Skin of body (tissue), 2 donors: ENCODE data around the gene LEP. TPM values are rescaled to one million over a fixed set of nuclear protein-coding genes. Genes with fewer than 3 reads are reported as not detected.
"Not testable (repeated sequence)": the region's sequence is repeated elsewhere in the genome, so short reads cannot be mapped to it uniquely, and the experiment has no call there.

Experiments
- DNase-seq: peaks from one replicate; lab custom pipeline; 2025; lab: John Stamatoyannopoulos, UW
- total RNA-seq: library from RNA; depleted of rRNA; stranded (reverse); fragments of >200 nt; gene quantifications from one replicate; pipeline ENCODE4 v1.2.3, GENCODE V29; 2014

LEP gene
- total RNA-seq, 1 donor from 2014 or later, result 0.59 TPM

DNA sequence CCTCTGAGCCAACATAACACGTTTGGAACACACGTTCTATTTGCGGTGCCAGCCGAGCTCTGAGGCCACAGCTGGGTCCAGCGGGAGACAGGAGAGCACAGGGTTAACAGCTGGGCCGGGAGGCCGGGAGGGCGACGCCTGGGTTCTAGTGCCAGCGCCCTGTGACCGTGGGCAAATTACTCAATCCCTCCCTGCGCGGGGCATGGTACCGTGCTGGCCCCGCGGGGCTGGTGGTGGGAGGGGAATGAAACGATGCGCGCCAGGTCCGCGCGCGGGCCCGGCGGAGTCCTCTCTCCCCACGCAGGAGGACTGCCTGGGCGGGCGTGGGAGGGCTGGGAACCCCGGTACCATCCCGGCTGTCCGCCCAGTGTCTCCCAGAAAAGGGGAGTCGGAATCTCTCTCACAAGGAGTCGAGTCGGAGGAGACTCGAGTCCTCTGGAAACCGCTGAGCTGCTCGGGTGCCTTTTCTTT, 30.4 kb downstream of the LEP start:
- no peak for DNase-seq

DNA sequence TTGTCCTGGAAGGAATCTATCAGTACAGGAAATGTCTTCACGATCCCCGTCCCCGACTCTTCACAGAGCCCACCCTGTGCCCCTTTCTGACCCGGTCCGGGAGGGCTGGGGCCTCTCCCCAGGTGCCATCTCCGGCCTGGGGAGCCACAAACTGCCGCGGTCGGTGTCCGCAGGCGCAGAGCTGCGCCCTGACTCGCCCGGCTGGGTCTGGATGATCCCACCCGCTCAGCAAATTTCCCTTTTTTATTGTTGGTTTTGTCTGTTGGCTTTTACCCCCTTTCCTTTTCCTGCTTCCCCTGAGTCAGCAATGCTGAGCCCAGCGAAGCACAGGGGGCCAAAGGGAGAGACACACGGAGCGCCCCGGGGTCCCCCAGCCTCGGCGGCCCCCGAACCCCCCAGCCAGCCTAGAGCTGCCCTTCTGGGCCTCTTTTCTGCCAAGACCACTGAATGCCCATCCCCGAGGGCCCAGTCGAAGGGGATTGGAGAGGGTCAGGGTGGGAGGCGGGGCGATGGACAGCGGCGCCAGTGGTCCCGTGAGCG, 30.9 kb downstream of the LEP start:
- no peak for DNase-seq

DNA sequence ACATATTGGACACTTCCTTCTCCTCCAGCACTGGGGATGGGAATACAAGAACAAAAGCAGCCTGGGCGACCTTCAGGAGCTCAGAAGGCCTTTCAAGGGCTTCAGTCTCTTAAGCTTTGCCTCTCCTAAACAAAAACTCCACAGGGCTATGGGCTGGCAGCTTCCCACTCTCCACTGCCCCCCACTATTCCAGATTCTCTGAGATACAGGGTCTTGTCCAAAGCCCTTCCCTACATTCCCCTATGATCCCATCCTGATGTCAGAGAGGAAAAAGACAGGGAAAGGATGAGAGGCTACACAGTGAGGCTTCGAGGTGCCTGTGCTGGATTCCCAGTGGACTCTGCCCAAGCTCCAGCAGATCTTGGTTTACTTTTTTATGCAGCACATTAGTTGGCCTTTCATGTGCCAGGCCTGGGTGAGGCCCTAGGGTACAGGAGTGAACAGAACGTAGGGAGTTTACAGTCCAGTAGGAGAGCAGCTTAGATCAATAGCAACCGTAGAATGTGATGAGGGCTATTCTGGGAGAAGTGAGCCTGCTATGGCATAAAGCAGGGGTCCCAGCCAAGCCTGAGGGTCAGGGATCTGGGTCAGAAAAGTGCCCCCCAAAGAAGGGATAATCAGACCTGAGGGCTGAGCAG, 33.3 kb downstream of the LEP start:
- DNase-seq, result no peak

DNA sequence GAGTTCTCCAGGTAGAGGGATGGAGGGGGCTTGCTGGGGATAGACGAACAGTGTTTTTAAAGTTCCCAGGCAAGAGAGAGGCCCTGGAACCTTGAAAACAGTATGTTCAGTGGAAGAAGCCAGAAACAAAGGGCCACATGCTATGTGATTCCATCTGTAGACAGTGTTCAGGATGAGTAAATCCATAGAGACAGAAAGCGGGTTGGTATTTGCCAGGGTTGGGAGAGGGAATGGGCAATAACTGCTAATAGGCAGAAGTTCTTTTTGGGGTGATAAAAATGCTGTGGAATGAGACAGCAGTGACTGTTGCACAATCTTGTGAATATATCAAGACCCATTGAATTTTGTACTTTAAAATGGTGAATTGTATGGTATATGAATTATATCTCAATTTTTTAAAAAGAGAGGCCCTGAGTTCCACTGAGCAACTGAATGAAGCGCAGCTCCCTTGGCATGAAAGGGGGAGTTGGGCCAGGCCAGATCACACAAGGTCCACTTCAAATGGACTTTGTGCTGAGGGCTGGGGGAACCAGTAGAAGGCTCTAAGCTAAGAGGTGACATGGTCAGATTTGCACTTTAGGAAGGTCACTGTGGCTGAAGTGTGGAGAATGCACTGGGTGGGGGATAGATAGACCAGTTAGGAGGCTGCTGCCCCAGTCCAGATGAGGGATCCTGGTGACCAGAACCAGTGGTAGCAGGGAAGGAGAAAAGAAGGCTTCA, 34.0 kb downstream of the LEP start:
- no peak for DNase-seq

DNA sequence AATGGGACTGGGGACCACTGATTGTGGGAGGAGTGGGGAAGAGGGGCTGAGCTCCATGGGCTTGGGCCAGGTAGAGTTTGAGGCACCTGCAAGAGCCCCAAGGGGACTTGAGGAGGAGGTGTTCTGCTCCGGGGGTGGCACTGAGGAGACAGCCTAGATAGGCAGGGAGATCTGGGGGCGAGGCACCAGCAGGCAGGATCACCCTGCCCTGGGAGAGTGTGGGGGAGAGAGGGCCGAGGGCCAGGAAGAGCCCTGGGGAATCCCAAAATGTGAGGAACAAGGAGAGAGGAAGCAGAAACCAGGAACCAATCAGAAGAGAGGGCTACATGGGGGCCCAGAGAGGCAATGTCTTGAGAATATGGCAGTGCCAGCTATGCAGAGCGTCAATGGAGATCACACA, 34.6 kb downstream of the LEP start:
- no peak for DNase-seq

DNA sequence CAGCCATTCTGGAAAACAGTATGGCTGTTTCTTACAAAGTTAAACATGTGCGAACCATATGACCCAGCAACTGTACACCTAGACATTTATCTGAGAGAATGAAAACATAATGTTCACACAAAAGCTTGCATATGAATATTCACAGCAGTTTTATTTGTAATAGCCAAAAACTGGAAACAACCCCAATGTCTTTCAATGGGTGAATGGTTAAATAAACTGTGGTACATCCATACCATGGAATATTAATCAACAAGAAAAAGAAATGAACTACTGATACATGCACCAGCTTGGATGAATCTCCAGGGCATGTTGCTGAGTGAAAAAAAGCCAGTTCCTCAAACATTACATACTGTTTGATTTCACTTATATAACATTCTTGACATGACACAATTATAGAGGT, 37.3 kb downstream of the LEP start:
- no peak for DNase-seq

DNA sequence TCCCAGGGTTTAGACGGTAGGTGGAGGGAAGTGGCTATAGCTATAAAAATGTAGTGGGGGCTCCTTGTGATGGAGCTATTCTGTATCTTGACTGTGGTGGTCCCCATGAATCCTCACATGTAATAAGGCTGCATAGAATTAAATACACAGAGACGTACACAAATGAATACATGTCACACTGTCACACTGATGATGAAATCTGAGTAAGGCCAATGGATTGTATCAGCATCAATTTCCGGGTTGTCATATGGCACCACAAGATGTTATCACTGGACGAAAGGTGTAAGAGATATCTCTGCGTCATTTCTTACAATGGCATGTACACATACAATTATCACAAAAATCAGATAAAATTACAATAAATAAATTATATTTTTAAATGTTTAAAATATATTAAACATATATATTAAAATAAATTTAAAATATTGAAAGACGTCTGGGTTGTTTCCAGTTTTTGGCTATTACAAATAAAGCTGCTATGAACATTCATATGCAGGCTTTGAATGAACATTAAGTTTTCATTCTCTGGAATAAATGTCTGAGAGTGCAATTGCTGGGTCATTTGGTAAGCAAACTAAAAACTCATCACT, 38.1 kb downstream of the LEP start:
- no peak for DNase-seq

DNA sequence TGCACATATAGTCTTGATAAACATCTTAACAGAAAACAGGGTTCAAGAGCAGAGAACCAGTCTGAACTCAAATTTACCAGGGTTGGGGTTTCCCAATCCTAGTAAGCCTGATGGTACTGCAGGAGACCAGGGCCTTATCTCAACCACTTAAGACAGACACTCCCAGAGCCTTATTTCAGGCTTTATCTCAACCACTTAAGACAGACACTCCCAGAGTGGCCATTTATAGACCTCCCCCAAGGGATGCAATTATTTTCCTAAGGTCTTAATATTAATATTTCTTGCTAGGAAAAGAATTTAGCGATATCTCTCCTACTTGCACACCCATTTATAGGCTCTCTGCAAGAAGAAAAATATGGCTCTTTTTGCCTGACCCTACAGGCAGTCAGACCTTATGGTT, 39.4 kb downstream of the LEP start:
- DNase-seq, result not testable (repeated sequence)

DNA sequence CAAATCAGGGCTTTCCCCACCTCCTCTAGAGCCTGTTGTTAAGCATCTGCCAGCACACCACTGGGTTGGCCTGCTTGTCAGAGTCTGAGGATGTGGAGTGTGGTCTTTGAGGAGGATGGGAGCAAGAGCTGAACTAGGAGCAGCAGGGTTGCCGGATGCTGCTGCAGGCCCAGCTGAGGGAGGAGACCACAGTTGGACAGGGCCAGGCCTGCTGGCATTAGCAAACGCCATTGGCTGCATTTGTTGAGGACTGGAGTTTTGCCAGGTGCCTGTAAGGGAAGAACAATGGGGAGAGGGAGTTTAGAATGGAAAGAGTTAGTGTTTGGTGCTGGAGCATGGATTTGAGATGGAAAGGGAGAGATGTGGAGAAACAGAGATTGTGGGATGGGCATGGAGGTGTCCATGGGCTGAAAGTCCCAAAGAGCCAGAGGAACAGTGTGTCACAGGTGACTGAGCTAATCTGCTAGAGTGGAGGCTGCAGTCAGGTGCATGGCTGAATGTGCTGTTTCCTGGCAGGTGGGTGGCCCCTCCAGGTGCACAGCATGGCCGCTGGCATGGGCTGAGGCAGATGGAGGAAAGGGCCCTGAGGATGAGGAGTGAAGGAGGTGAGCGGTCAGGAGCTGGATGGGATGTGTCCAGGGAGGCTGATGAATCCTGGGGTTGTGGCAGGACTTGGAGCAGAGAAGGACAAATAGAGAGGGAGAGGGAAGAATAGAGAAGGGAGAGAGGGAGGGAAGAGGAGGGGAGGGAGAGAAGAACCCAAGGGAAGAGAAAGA, 40.7 kb downstream of the LEP start:
- DNase-seq, result no peak

DNA sequence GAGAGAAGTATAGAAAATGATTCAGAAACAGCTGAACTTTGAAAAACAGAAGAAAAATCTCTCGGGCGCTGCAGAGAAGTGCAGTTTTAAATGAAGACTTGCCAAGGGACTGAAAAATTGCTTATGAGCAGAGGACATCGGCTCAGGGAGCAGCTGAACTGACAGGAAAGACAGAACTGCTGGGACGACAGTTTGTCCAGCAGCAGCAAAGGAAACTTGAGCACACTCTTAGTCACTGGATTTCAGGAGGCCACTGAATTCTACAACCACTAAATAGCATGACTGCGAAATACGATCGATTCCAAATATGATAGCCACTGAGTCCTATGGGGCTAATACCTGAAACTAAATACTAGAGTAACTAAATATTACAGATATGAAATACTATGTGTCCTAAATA, 43.0 kb downstream of the LEP start:
- DNase-seq, result no peak

DNA sequence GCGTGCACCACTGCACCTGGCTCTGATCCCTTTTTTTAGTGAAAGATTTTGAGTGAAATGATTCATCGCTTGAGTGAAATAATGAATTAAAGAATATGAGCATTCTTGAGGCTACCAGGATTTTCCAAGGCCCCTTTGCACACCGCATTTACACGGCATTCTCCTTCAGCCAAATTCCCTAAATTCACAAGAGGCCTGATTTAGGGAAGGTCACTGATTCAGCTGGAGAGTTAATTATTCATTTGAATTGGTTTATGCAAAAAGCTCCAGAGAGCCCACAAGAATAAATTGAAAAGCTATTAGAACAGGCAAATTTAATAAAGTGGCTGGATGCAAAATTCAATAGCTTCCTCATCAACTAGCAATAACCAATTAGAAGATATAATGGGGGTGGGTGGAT, 46.5 kb downstream of the LEP start:
- DNase-seq, result no peak

DNA sequence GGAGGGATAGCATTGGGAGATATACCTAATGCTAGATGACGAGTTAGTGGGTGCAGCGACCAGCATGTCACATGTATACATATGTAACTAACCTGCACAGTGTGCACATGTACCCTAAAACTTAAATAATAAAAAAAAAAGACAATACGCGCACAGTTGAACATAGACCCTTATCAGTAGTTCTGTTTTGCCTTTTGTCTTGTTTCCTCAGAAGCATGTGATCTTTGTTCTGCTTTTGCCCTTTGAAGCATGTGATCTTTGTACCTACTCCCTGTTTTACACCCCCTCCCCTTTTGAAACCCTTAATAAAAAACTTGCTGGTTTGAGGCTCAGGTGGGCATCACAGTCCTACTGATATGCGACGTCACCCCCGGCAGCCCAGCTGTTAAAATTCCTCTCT, 56.9 kb downstream of the LEP start:
- DNase-seq, result not testable (repeated sequence)

DNA sequence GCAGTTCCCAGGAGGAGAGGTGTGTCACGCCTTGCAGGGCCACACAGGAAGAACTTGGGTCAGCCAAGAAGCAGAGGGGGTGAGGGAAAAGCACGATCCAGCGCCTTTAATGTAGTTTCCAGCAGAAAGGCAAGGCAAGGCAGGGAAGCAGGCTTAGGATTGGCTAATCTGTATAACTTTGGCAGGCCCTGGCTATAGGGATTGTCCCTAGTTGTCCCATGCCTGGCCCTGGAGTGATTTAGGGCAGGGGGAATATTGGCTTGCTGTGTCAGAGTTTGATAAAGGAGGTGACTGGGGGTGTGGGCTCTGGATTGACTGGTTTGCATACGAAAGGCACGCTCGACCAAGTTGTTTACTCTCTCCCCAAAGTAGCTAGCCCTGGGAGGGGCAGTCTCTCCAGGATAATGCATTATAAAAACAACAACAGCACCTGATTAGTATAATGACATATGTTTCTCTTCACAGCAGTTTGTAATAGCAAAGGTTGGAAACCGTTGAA, 58.1 kb downstream of the LEP start:
- no peak for DNase-seq

DNA sequence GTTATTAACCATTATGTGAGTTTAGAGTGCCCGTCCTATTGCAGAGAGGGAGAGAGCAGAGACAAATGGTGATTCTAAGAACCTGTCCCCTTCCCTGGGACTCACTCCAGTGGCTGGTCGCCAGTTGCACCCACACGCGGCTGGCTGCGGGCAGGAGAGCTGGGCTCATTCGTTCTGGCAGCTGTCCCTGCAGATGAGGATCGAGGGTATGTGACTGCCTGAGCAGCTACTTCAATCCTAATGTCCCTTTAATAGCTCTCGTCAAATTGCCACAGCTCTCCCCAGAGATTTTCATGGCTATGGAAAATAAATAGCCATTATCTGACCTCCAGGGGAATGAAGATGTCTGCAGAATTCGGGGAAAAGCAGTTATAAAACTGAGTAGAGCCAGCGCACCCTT, 61.1 kb downstream of the LEP start:
- no peak for DNase-seq

DNA sequence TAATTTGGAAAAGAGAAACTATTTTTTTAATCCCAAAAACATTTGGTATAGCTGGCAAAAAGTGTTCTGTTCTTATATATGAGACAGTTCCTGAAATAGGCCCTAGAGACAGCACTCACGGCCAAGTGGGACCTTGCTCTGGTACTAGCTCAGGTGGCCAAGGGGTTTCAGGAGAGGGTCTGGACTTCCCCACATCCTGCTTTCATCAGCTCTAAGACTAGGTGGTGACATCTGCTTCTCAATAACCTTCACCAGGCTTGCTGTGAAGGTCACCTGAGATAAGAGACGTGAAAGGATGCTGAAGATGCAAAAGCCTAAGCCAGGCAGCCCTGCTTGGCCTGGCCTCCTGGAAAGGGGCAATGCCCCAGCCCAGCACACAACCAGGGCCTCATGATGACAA, 62.1 kb downstream of the LEP start:
- no peak for DNase-seq

DNA sequence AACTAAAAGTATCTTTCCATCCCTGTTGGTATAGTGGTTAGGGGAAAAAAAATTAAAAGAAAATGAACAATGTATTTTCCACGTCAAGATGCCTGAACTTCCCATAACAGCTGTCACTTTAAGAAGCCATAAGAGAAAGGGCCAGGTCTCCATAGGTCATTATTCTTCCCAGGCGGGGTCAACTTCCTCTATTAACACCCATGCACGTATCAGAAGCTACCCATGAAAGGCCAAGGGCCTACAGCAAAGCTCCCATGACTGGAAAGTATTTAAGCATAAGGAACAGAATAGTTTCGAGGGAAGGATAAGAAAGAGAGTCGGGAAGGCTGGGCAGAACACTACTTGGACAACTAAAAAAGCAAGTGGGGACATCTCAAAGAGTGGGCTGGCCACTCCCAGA, 62.6 kb downstream of the LEP start:
- no peak for DNase-seq

DNA sequence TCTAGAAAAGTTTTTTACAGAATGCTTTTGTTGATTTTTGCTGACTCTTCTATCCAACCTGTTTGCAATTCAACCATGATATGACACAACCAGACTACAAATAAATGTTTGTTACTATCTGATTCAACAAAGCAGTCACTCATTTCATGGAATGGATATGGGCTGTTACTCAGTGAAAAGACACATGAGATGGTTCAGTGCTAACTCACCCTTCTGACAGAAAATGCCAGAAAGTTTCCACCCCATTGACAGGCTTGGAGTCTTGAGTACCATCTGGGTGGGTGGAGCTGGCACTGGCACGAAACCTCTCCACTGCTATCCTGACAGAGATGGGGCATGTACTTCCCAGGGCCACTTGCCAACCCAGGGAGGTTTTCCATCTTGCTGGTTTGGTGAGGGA, 63.1 kb downstream of the LEP start:
- DNase-seq, result no peak

DNA sequence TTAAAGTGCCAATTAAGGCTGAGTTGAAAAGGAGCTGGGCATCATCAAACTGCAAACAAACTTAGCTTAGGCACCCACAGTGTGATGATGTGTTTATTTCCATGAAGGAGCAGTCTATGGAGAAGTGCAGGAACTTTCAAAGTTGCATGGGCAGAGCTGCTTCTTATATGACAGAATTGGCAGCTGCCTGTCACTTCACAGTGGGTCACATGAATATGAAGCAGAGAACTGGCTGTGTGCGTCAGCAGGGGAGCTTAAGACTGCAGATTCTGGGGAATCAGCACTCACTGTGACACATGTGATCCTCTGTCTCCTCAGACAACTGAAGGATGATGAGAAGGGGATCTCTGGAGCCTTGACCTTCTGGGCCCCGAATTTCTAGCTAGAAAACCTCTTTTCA, 66.0 kb downstream of the LEP start:
- no peak for DNase-seq
